GM10847 (cell line): ENCODE data around the gene PRR36.

Experiments used
- POLR2A ChIP-seq: IDR thresholded peaks from 2 replicates; pipeline ENCODE4 v1.6.1; 2011; ENCODE audit not compliant: insufficient read length; ENCODE audit errors: extremely low read depth

PRR36 gene

DNA sequence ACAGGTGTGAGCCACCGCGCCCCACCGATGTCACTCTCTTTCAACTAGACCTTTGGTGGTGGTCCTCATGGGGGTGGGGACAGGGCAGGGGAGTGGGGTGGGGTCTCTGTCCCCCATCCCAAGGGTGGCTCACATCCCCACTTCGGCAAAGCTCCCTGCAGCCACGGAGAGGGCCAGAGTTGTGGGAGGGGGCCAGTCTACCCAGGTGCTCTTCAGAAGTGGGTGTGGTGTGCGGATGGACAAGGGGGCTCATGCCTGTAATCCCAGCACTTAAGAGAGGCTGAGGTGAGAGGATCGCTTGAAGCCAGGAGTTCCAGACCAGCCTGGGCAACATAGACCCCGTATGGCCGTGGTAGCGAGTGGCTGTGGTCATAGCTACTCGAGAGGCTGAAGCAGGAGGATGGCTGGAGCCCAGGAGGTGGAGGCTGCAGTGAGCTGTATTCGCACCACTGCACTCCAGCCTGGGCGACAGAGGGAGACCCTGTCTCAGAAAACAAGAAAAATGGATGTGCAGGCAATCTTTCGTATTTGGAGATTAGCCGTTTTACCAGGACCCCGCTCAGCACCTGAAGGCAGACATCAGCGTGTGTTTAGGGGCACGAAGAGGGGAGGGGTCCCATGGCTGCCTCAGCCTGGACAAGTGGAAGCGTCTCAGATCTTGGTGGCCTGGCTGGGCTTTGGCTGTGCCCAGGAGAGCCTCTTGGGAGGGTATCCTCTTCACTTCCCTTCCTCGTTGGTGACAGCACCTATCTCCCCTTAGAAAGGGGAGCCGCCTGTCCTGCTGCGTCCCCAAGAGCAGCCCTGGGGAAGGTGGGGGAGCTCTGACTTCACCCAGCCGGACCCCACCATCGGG, 41.3 kb upstream of the PRR36 start:
- no peak for TF ChIP-seq POLR2A

DNA sequence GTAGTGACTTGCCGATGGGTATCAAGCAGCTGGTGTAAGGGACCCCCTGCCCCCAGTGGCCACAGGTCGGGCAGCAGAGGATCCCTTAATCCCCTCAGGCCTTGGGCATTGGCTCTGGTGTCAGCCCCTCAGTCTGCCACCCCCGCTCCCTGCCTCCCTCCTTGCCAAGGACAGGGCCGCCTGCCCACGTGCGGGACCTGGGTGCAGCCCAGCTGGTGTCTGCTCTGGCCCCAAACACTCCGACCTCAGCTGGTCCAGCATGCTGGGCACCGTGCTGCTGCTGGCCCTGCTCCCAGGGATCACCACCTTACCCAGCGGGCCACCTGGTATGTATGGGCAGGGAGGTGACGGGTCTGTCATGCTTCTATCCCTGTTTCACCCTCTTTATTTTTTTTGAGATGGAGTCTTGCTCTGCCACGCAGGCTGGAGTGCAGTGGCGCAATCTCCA, 40.4 kb upstream of the PRR36 start, which contains the start of gene TGFBR3L:
Gene TGFBR3L (plus strand): TSS at position 233 of the 448 bp plus-strand sequence.
- no peak for TF ChIP-seq POLR2A

DNA sequence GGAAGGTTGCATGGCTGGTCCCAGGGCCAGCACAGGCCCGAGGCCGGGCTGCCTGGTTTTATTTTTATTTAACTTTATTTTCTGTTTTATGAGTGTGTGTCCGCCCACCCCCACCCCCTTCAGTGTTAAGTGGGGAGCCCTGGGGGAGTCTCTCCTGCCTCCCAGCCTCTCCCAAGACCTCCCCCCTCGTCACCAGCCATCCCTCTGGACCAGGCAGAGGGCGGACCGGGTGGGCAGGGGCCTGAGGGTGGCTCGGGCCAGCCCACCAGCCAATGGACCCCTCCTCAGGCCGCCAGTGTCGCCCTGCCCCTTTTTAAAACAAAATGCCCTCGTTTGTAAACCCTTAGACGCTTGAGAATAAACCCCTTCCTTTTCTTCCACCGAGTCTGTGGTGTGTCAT, 39.9 kb upstream of the PRR36 start:
- TF ChIP-seq POLR2A, result no peak

- TF ChIP-seq POLR2A, result no peak
These were observed 39.5 kb upstream of the PRR36 start for GRCh38 chr19:7913652-7914051.

DNA sequence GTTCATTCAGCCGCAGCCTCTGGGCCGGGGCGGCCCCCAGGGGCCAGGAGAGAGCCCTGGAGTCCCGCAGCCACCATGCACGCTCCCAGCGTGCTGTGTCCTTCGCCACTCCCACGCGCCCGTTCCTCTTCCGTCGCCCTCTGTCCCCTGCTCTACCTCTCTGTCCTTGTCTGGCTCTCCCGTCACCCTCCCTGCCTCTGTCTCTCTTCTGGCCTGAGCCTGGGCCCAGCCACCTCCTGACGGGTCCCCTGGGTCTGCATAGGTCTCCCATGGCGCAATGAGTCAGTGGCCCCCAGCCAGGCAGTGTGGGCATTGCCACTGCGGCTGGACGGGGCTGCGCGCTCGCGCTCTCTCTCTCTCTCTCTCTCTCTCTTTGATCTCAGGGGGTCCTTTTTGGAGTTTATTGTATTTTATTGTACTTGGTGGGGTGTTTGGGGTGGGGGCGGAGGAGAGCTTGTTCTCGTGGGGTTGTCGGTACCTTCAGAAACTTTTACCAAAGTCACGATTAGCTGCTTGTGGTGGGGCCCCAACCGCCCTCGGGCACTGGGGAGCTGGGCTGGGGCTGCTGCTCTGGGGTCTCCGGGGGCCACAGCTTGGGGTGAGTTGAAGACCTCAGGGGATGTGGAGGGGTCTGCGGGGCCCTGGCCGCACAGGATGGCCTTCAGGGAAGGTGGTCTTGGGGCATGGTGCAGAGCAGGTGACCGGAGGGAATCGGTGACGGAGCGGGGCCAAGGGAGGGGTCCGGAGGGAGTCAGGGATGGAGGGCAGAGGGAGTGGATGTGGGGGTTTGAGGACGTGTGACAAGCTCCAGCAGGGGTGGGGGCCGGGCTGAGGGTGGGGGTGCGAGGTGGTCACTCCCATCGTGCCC, 38.7 kb upstream of the PRR36 start:
- no peak for TF ChIP-seq POLR2A

- TF ChIP-seq POLR2A, result no peak
These were observed 38.0 kb upstream of the PRR36 start for GRCh38 chr19:7912144-7912696.

DNA sequence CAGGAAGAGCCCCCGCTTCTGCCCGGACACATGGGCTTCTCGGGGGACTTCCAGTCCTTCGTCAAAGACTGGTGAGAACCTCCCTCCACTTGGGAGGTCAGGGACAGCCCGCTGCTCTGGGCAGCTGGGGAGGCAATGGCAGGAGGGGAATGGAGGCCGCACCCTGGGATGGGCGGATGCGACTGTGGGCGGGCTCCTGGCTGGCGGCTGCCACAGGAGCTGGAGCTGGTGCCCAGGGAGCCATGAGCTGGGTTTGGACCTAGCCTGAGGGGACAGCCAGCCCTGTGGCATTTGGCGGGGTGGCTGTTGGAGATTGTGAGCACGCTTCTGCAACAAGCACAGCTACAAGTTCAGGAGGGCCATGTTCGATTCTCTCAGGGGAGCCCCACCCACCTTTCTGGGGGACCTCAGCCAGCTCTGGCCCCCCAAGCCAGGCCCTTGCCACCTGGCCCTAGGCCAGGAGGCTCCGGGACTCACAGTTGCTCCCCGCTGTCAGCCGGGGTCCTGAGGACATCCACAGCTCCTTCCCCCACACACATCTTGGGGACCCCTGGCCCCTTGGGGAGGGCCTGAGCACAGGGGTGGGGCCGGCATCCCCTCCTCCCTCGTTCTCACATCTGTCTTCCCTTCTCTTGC, 37.4 kb upstream of the PRR36 start:
- TF ChIP-seq POLR2A, result no peak

- no peak for TF ChIP-seq POLR2A
These were observed 36.4 kb upstream of the PRR36 start for GRCh38 chr19:7910321-7911161.

DNA sequence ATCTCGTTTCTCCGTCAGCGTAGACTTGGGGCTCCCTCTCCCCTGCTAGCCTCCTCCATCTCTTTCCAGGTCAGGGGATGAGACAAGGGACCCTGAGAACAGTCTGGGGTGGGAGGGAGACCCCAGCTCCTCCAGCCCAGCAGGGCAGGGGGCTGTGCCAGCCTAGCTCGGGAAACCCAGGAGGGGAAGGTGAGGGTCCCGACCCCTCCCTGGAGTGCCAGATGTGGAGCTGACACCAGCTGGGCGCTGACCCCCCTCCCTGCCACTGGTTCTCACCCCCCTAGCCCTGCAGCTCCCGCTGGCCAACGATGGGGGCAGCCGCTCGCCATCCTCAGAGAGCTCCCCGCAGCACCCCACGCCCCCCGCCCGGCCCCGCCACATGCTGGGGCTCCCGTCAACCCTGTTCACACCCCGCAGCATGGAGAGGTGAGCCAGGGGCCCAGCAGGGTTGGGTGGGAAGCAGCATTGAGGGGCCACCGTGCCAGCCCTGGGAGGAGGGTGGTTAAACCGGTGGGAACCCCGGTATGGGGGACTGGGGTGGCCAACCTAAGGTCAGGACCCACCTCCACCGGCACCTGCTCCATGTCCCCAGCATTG, 35.4 kb upstream of the PRR36 start:
- no peak for TF ChIP-seq POLR2A

DNA sequence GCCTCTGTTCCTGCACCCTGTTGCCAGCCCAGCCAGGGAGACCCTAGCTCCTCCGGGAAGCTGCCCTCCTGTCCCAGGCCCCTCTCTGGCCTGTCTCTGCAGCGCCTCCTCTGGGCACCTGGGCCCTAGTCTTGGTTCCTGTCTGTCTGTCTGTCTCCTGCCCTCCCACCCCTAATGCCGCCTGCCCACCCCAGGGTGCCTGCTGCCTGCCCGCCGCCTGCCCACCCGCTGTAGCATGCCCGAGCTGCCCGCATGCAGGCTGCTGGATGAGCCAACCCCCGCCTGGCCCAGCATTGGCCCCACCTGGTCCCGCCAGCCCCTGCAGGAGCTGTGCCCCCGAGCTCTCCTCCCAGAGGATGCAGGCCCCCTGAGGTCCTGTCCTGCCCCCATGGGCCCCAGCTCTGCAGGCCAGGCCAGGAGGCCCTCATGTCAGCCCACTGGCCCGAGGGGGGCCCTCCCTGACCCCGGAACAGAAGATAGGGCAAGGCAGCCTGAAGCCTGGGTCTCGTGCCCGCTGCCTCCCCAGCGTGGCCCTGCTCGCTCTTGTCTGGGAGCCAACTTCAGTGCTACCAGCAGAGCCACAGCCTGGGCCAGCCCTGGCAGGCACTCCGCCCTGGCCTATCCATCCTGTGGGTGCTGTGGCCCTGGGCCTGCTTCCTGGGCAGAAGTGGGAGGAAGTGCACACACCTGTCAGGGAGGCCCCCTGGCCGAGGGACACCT, 34.7 kb upstream of the PRR36 start:
- no peak for TF ChIP-seq POLR2A

GRCh38 chr19:7908078-7908699, 34.0 kb upstream of the PRR36 start:
- no peak for TF ChIP-seq POLR2A

GRCh38 chr19:7907544-7907943, 33.4 kb upstream of the PRR36 start:
- TF ChIP-seq POLR2A, result no peak

GRCh38 chr19:7907122-7907521, 32.9 kb upstream of the PRR36 start:
- no peak for TF ChIP-seq POLR2A

DNA sequence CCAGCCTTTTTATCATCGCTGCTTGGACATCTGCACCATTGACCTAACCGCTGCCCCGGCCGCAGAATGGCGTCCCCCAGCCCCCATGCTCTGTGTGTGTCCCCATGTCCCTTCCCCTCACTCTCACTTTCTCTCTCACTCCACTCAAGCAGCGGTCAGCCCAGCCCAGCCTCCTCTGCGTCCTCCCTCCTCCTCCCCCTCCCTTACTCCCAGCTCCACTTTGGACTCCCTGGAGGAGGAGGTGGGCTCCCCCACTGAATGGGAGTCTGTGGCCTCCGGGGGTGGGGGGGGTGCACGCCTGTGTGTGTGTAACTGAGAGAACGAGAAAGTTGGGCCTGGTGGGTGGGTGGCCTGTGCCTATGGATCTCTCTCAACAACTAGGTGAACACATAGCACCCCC, 31.7 kb upstream of the PRR36 start:
- TF ChIP-seq POLR2A, result no peak
